Esophagus squamous epithelium (tissue), 4 donors: ENCODE results near the gene NR5A2.

Experiments used
- CTCF ChIP-seq, 6 experiments: fragments of 450-650 bp in 4 of 6; fragments of 200-600 bp in 2 of 6; sonication (generic) in 2 of 6; IDR thresholded peaks; one replicate each; pipeline ENCODE4 v1.5.1; 2016 to 2019; ENCODE audit warnings: antibody characterized with exemption in 6 of 6, mild to moderate bottlenecking in 4 of 6, moderate library complexity in 4 of 6
- POLR2A ChIP-seq, 4 donors: fragments of 450-650 bp; IDR thresholded peaks; one replicate each; pipeline ENCODE4 v1.6.1; 2017; ENCODE audit warnings: antibody characterized with exemption in 4 of 4, mild to moderate bottlenecking in 4 of 4, moderate library complexity in 3 of 4

GRCh38 chr1:200034262-200034557, 6.7 kb downstream of the NR5A2 start:
- TF ChIP-seq CTCF (IDR thresholded peaks at IDR 0.05) (no peak), POLR2A (IDR thresholded peaks at IDR 0.05) (no peak)
